Measurements from ENCODE around the gene LIMK2.

- TF ChIP-seq CTCF (IDR thresholded peaks at IDR 0.05; ENCODE audit: low read depth, low read length) (no peak), EZH2phosphoT487 (IDR thresholded peaks at IDR 0.05; ENCODE audit: low read depth) (no peak)
Measured at GRCh38 chr22:31302537-31302936, 90.4 kb downstream of the LIMK2 start.
